IMR-90 (cell line): ENCODE measurements around the gene PDE6A.

ENCODE experiments used
- CTCF ChIP-seq: conservative IDR thresholded peaks from 2 replicates; pipeline ENCODE4 v1.5.1; 2012; ENCODE audit warnings: mild to moderate bottlenecking, low read depth, low read length, improper control_type of control experiment
- MAFK ChIP-seq: IDR thresholded peaks from 2 replicates; pipeline ENCODE4 v1.6.1; 2012; ENCODE audit warnings: low read depth, low read length, improper control_type of control experiment
- NFE2L2 ChIP-seq: fragments of 150-350 bp; IDR thresholded peaks from 2 replicates; pipeline ENCODE4 v1.6.1; 2016; ENCODE audit warnings: low read depth, mild to moderate bottlenecking, low read length
- POLR2A ChIP-seq: IDR thresholded peaks from 2 replicates; pipeline ENCODE4 v1.6.1; 2012; ENCODE audit warnings: mild to moderate bottlenecking, low read depth, low read length
- RFX5 ChIP-seq: IDR thresholded peaks from 2 replicates; pipeline ENCODE4 v1.8.0; 2012; ENCODE audit warnings: low read depth, mild to moderate bottlenecking, low read length, moderate library complexity

- no peak for TF ChIP-seq CTCF
- TF ChIP-seq MAFK = no peak
- no peak for TF ChIP-seq RFX5
- no peak for TF ChIP-seq POLR2A
- no peak for TF ChIP-seq NFE2L2
These were observed 95.2 kb downstream of the PDE6A start for GRCh38 chr5:149849280-149849965.
